Heart left ventricle (tissue), 13 donors: ENCODE results near the gene GGTA1.

Source experiments
- POLR2A ChIP-seq, 2 donors: fragments of 450-650 bp; IDR thresholded peaks; one replicate each; pipeline ENCODE4 v1.6.1; 2017; ENCODE audit warnings: antibody characterized with exemption in 2 of 2, mild to moderate bottlenecking in 2 of 2, moderate library complexity in 2 of 2
- TF ChIP-seq, protein P1 (sequence below), 12 donors: fragments of 200-600 bp; sonication (generic) in 4 of 12; IDR thresholded peaks; one replicate each; pipeline versions ENCODE4 v1.5.0 to v1.8.0; 2018 to 2022; ENCODE audit warnings: antibody characterized with exemption in 12 of 12, mild to moderate bottlenecking in 5 of 12
- donor health status: ischemic (EF 13 %, LVEDD 7.1; RV severe dilation, severe dysfunction).
- donor health status: DM: no; HTN: yes; CAD: no.
- donor health status: DM: no; HTN: no; CAD: no.
- donor health status: ischemic (EF 25% LVEDD 6.9; RV normal size, moderate dysfunction).
- donor health status: ischemic (EF 25% LVEDD 5.7; RV mildly dilated, moderate dysfunction).
- donor health status: ischemic (EF 35%, LVEDD 5.7; RV mildly dilated, moderate dysfunction).
- donor health status: nonischemic (EF 11% LVEDD 7.7; RV severe dilation, severe dysfunction).
- donor health status: DM: yes; HTN: yes; CAD: no.
- donor health status: PGD.
- donor health status: ischemic (EF 29% LVEDD 5.4; RV normal size, mild dysfunction).
- donor health status: nonischemic (EF 23%, LVEDD 6.1; RV moderate dilation, normal function).

DNA sequence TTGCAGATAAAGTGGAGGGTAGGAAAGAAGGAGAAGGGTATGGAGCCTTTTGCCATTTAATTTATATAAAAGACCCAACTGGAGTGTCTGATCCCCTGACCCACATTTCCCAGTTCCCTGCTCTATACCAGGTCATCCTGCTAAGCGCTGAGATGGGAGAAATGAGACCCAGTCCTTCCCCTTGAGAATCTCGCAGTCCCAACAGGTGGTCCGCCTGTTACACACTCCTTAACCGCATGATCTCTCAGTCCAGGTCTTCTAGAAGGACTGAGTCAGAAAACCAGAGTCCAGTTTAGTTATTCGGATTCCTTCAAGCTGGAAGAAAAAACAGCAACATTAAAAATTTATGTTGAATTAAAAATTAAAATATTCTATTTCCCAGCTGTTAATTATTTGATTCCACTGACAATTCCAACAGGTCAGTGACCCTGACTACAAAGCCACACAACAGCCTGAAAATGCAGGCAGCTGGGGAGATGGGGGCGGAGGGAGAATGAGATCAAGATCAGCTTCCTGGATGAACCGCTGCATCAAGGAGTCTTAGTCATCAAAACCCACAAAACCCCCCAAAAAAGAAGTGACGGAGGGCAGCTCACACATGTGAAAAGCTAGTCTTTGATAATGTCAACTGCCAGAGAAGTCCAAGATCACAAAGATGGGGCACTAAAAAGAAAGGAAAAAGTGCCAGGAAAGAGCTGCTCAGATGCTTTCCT lies 44.0 kb downstream of the GGTA1 start:
- no peak for TF ChIP-seq POLR2A (IDR thresholded peaks at IDR 0.05)
- TF ChIP-seq, protein P1, sequence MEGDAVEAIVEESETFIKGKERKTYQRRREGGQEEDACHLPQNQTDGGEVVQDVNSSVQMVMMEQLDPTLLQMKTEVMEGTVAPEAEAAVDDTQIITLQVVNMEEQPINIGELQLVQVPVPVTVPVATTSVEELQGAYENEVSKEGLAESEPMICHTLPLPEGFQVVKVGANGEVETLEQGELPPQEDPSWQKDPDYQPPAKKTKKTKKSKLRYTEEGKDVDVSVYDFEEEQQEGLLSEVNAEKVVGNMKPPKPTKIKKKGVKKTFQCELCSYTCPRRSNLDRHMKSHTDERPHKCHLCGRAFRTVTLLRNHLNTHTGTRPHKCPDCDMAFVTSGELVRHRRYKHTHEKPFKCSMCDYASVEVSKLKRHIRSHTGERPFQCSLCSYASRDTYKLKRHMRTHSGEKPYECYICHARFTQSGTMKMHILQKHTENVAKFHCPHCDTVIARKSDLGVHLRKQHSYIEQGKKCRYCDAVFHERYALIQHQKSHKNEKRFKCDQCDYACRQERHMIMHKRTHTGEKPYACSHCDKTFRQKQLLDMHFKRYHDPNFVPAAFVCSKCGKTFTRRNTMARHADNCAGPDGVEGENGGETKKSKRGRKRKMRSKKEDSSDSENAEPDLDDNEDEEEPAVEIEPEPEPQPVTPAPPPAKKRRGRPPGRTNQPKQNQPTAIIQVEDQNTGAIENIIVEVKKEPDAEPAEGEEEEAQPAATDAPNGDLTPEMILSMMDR (IDR thresholded peaks at IDR 0.05): no peak
